Measurements from ENCODE around the gene FBXL15.

DNA sequence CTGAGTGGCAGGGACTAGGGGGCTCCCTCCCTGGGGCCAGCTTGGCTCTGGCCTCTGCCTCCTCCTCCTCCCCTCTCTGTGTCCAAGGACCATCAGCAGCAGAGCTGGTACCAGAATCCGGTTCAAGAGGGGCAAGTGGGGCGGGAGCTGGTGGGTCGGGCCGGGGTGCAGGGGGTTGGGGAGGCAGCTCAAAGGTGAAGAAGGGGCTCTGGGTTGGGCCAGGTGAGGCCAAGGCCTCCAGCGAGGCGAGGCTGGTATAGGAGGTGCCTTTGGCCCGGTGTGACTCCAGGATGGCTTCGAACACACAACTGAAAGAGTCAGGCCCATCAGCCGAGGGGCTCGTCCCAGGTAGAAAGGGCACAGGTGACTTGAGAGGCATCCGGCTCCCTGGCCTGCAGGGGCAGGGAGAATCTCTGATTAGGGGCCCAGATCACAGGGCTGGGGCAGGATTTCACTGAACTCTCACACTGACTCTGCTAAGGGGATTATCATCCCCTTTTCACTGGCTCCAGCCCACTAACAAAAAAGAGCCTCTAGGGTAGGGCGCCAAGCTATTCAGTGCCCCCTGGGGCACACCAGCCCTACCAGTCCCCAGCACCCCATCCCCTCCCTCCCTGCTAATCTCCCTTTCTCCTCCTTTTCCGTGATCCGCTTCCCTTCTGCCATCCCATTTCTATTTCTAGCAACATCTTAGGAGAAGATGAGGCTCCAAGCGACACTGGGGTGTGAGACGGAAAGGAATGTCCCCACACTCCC, 6.7 kb upstream of the FBXL15 start:
- TF ChIP-seq EP300 (IDR thresholded peaks at IDR 0.05; ENCODE audit: low read depth in 2 of 2, low read length in 2 of 2) (no peak), EP300 (CRISPR knock-in tag; IDR thresholded peaks at IDR 0.05; ENCODE audit: borderline replicate concordance) (no peak), ZNF672 (CRISPR knock-in tag; IDR thresholded peaks at IDR 0.05) (no peak), EZH2 (conservative IDR thresholded peaks at IDR 0.05; ENCODE audit: low read depth, low read length) (no peak), ZSCAN29 (CRISPR knock-in tag; conservative IDR thresholded peaks at IDR 0.05) (no peak), TAF1 (CRISPR knock-in tag; IDR thresholded peaks at IDR 0.05) (no peak), KDM1A (CRISPR knock-in tag; IDR thresholded peaks at IDR 0.05) (no peak), PTBP1 (IDR thresholded peaks at IDR 0.05; ENCODE audit: low read depth, low read length, poor library complexity, severe bottlenecking) (no peak), ZBTB38 (CRISPR knock-in tag; IDR thresholded peaks at IDR 0.05) (no peak), SKI (IDR thresholded peaks at IDR 0.05; ENCODE audit: partially characterized antibody) (no peak), GABPA (IDR thresholded peaks at IDR 0.05; ENCODE audit: low read depth, low read length) (no peak), GABPA (CRISPR knock-in tag; IDR thresholded peaks at IDR 0.05; ENCODE audit: low read depth) (no peak)
- TF ChIP-seq, protein P1, sequence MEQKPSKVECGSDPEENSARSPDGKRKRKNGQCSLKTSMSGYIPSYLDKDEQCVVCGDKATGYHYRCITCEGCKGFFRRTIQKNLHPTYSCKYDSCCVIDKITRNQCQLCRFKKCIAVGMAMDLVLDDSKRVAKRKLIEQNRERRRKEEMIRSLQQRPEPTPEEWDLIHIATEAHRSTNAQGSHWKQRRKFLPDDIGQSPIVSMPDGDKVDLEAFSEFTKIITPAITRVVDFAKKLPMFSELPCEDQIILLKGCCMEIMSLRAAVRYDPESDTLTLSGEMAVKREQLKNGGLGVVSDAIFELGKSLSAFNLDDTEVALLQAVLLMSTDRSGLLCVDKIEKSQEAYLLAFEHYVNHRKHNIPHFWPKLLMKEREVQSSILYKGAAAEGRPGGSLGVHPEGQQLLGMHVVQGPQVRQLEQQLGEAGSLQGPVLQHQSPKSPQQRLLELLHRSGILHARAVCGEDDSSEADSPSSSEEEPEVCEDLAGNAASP (CRISPR knock-in tag; IDR thresholded peaks at IDR 0.05; ENCODE audit: borderline replicate concordance), result no peak
- TF ChIP-seq, protein P2, sequence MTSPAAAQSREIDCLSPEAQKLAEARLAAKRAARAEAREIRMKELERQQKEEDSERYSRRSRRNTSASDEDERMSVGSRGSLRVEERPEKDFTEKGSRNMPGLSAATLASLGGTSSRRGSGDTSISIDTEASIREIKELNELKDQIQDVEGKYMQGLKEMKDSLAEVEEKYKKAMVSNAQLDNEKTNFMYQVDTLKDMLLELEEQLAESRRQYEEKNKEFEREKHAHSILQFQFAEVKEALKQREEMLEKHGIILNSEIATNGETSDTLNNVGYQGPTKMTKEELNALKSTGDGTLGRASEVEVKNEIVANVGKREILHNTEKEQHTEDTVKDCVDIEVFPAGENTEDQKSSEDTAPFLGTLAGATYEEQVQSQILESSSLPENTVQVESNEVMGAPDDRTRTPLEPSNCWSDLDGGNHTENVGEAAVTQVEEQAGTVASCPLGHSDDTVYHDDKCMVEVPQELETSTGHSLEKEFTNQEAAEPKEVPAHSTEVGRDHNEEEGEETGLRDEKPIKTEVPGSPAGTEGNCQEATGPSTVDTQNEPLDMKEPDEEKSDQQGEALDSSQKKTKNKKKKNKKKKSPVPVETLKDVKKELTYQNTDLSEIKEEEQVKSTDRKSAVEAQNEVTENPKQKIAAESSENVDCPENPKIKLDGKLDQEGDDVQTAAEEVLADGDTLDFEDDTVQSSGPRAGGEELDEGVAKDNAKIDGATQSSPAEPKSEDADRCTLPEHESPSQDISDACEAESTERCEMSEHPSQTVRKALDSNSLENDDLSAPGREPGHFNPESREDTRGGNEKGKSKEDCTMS (CRISPR knock-in tag; conservative IDR thresholded peaks at IDR 0.05), result no peak
- TF ChIP-seq, protein P3, sequence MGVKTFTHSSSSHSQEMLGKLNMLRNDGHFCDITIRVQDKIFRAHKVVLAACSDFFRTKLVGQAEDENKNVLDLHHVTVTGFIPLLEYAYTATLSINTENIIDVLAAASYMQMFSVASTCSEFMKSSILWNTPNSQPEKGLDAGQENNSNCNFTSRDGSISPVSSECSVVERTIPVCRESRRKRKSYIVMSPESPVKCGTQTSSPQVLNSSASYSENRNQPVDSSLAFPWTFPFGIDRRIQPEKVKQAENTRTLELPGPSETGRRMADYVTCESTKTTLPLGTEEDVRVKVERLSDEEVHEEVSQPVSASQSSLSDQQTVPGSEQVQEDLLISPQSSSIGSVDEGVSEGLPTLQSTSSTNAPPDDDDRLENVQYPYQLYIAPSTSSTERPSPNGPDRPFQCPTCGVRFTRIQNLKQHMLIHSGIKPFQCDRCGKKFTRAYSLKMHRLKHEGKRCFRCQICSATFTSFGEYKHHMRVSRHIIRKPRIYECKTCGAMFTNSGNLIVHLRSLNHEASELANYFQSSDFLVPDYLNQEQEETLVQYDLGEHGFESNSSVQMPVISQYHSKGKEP (CRISPR knock-in tag; IDR thresholded peaks at IDR 0.05), result no peak
- TF ChIP-seq, protein P4, sequence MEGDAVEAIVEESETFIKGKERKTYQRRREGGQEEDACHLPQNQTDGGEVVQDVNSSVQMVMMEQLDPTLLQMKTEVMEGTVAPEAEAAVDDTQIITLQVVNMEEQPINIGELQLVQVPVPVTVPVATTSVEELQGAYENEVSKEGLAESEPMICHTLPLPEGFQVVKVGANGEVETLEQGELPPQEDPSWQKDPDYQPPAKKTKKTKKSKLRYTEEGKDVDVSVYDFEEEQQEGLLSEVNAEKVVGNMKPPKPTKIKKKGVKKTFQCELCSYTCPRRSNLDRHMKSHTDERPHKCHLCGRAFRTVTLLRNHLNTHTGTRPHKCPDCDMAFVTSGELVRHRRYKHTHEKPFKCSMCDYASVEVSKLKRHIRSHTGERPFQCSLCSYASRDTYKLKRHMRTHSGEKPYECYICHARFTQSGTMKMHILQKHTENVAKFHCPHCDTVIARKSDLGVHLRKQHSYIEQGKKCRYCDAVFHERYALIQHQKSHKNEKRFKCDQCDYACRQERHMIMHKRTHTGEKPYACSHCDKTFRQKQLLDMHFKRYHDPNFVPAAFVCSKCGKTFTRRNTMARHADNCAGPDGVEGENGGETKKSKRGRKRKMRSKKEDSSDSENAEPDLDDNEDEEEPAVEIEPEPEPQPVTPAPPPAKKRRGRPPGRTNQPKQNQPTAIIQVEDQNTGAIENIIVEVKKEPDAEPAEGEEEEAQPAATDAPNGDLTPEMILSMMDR (CRISPR knock-in tag; IDR thresholded peaks at IDR 0.05), result no peak

Measured in HepG2 (cell line).